IPS-NIHi11 (cell line): ENCODE data around the gene BORCS5.
"Not testable (repeated sequence)": the region's sequence is repeated elsewhere in the genome, so short reads cannot be mapped to it uniquely, and the experiment has no call there.

Experiments used
- DNase-seq: peaks from one replicate; pipeline ENCODE4 v3.0.0; 2012; ENCODE audit warnings: mixed read lengths, low spot score

BORCS5 gene

GRCh38 chr12:12393171-12393570 lies 36.3 kb downstream of the BORCS5 start:
- no peak for DNase-seq

GRCh38 chr12:12396694-12397093 lies 39.8 kb downstream of the BORCS5 start:
- no peak for DNase-seq

GRCh38 chr12:12397184-12397583 lies 40.3 kb downstream of the BORCS5 start:
- no peak for DNase-seq

GRCh38 chr12:12398026-12398859 lies 41.4 kb downstream of the BORCS5 start:
- no peak for DNase-seq

GRCh38 chr12:12399161-12399560 lies 42.3 kb downstream of the BORCS5 start:
- DNase-seq: peak; percentile 20

- DNase-seq: no peak
Measured at GRCh38 chr12:12399776-12400305, 43.0 kb downstream of the BORCS5 start.

- DNase-seq: no peak
Measured at GRCh38 chr12:12400793-12401192, 43.9 kb downstream of the BORCS5 start.

GRCh38 chr12:12403264-12404248 lies 46.7 kb downstream of the BORCS5 start:
- no peak for DNase-seq

- DNase-seq: no peak
Measured at GRCh38 chr12:12404297-12404696, 47.4 kb downstream of the BORCS5 start.

GRCh38 chr12:12405882-12406281 lies 49.0 kb downstream of the BORCS5 start:
- no peak for DNase-seq

- no peak for DNase-seq
Measured at GRCh38 chr12:12406762-12407161, 49.9 kb downstream of the BORCS5 start.

GRCh38 chr12:12408265-12408690 lies 51.4 kb downstream of the BORCS5 start:
- no peak for DNase-seq

GRCh38 chr12:12409337-12409736 lies 52.5 kb downstream of the BORCS5 start:
- not testable (repeated sequence) for DNase-seq

GRCh38 chr12:12415886-12416285 lies 59.0 kb downstream of the BORCS5 start:
- no peak for DNase-seq

- DNase-seq: not testable (repeated sequence)
Measured at GRCh38 chr12:12419165-12419564, 62.3 kb downstream of the BORCS5 start.

- no peak for DNase-seq
Measured at GRCh38 chr12:12423367-12423766, 66.5 kb downstream of the BORCS5 start.

- DNase-seq: no peak
Measured at GRCh38 chr12:12425001-12425400, 68.1 kb downstream of the BORCS5 start.

GRCh38 chr12:12425616-12426015 lies 68.7 kb downstream of the BORCS5 start:
- no peak for DNase-seq

- no peak for DNase-seq
Measured at GRCh38 chr12:12427568-12427967, 70.7 kb downstream of the BORCS5 start.

GRCh38 chr12:12428047-12428446 lies 71.2 kb downstream of the BORCS5 start:
- DNase-seq: no peak

- no peak for DNase-seq
Measured at GRCh38 chr12:12428961-12429657, 72.2 kb downstream of the BORCS5 start.

- no peak for DNase-seq
Measured at GRCh38 chr12:12432364-12432763, 75.5 kb downstream of the BORCS5 start.
